Measurements from ENCODE around the gene ITPK1.

ITPK1 gene

DNA sequence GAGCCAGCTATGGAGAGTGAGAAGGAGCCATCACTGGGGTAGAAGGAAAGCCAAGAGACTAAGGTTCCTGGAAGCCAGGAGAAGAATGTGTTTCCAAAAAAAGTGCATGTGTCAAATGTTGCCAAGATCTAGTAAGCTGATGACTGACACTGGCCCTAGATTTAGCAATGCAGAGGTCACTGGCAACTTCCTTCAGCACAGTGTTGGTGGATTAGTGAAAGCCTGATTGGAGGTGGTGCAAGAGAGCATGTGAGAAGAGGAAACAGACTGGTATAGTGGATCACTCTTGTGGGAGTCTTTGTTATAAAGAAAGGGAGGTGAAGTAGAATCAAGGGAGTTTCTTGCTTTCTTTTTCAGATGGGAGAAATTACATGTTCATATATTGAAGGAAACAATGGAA, 226.8 kb downstream of the ITPK1 start:
- DNase-seq (ENCODE audit: low read depth), result no peak

- DNase-seq (ENCODE audit: low read depth), result no peak
These were observed 228.6 kb downstream of the ITPK1 start for GRCh38 chr14:92887157-92887556.

All from EH (cell line).